ENCODE data around the gene GLYATL1.

GLYATL1 gene

DNA sequence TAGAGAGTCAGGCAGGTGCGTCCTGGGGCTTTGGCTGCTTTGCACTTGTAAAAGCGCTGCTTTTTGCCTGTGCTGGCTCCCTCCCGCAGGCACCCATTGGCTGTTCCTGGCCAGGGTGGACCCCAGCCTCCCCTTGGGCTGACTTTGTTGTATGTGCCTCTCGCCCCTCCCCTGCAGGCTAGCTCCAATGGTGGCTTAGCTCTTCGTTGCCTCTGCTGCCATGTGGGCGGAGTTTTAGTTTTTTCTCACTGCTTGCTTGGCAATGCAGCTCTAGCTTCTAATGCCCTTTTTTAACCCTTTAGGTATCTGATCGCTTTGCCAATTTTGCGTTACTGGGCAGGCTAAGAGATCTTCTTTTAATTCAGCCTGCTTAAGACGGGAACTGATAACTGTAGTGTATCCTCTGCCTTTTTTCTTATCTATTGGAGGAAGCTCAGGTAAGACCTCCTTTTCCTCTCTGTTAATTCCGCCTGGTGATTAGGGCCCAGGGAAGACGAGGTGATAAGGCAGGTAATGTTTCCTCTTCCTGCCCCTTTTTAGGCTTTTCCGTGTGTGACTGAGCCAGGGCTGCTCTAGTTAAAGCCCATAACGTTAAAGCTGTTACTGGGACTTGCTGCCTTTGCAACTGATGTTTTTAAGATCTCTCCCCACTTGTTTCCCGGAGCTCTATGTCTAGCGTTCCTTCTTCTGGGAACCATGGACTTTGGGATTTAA lies 11.7 kb upstream of the GLYATL1 start:
- DNase-seq = peak in 2 of 3 experiments; percentile 55 to 80

GRCh38 chr11:58928107-58928499 lies 11.2 kb upstream of the GLYATL1 start:
- no peak for DNase-seq

GRCh38 chr11:58928691-58929090 lies 10.6 kb upstream of the GLYATL1 start:
- DNase-seq = peak in 2 of 3 experiments; percentile 32 to 77

DNA sequence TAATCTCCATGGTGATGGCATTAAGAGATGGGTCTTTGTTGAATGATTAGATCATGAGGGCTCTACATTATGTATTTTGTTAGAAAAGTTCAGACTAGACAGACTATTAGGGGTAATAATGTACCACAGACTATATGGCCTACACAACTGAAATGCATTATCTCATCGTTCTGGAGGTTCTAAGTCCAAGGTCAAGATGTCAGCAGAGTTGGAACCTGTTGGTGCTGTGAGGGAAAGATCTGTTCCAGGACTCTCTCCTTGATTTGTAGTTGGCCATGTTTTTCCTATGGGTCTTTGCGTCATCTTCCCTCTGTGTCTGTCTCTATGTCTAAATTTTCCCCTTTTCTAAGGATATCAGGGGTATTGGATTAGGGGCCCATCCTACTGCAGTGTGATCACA lies 8.4 kb upstream of the GLYATL1 start:
- DNase-seq = no peak

DNA sequence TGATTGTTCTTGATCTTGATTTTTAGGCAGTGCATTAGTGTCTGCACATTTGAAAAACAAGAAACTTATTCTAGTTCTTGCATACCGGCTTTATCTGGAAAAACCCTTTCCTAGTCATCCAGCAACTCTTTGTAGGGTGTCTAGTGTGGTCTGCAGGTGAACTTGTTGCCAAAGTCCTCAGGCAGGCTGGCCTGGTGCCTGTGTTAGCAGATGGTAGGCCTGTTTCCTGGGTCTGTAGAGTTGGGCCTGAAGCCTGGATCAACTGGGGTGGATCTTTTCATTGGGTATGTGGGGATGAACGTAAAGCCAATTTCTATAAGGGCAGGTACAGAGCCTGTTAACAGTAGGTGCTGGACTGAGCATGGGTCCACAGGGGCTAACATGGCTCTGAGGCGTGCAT lies 5.6 kb upstream of the GLYATL1 start:
- DNase-seq = no peak

DNA sequence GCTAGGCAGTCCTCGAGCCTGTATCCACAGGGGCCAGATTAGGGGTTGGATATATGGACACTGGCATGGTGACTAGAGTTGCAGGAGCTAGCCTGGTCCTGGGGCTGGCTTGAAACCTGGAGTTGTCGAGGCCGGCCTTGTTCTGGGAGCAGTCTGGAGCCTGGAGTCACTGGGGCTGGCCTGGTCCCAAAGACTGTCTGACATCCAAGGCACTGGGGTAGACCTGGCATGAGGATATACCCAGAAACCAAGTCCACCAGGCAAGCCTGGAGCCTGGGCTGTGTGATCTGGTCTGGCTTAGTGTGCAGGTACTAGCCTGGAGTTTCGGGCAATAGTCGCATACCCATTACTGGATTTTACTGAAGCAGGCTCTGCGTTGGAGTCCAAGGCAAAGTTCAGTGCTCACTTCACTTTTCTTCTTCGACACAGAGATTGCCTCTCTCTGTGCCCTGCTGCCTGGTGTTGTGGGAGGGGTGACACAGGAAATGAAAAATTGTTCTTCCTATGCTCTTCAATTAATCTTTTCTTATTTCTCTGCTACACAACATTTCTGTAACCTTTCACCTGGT lies 4.3 kb upstream of the GLYATL1 start:
- no peak for DNase-seq

DNA sequence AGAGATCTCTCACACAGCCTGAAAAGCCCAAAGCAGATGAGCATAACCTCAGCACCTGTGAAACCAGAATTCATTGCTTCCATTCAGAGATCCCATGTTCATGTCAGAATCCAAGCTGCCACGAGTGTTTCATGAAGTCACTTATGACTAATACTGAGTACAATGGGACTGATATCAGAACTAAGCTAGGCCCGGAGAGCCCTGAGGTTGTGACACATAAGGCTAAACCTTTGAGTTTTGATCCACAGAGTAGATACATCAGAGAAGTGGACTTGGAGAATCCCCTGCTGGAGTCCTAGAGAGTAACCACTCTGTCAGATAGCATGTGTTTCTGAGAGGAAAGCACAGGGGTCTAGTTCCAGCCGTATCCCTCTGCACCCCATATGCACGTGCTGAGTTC lies 890 bp upstream of the GLYATL1 start:
- no peak for DNase-seq

- DNase-seq = no peak
Observed at GRCh38 chr11:58940028-58940427, 740 bp downstream of the GLYATL1 start.

- no peak for DNase-seq
Observed at GRCh38 chr11:58941838-58942237, 2.5 kb downstream of the GLYATL1 start.

DNA sequence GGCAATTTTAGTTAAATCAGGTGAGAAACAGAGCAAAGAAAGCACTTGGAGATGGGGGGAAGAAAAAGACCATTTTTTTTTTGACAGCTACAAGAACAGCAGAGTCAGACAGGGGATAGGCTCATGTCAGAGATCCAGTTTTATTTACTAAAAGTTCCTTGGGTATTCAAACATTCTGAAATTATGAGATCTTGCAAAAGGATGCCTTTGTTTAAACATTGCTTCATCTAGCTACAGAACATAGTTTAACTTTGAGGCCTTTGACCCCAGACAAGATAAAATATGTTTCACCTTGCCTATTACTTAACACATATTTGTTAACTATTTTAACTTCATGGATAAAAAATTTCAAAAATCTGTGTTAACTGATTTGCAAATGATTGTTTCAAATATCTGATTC lies 6.4 kb downstream of the GLYATL1 start:
- no peak for DNase-seq

- DNase-seq = no peak
Observed at GRCh38 chr11:58949184-58949583, 9.9 kb downstream of the GLYATL1 start.

GRCh38 chr11:58957922-58958321 lies 18.6 kb downstream of the GLYATL1 start:
- no peak for DNase-seq

DNA sequence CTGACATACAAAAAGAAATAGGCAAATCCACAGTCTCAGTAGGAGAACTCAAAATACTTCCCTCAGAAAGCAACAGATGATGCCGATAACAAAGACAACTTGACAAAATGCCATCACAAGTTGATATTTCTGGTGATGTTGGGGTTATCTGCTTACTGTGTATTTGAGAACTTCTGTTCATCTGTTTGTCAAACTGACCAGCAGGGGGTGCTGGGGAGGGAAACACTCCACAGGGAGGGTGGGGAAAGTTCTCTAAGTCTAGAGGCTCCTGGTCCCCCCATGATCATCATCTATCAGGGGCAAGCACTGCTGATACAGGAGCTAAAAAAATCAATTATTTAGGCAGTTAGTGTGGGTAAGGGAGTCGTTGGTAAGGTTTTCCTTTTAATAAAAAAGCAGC lies 19.2 kb downstream of the GLYATL1 start:
- peak in 1 of 3 experiments; percentile 28 for DNase-seq

GRCh38 chr11:58963551-58964104 lies 24.3 kb downstream of the GLYATL1 start:
- DNase-seq = no peak

GRCh38 chr11:58965246-58965985 lies 26.1 kb downstream of the GLYATL1 start:
- no peak for DNase-seq

GRCh38 chr11:58968251-58968711 lies 29.0 kb downstream of the GLYATL1 start:
- peak in 2 of 3 experiments; percentile 79 to 87 for DNase-seq

DNA sequence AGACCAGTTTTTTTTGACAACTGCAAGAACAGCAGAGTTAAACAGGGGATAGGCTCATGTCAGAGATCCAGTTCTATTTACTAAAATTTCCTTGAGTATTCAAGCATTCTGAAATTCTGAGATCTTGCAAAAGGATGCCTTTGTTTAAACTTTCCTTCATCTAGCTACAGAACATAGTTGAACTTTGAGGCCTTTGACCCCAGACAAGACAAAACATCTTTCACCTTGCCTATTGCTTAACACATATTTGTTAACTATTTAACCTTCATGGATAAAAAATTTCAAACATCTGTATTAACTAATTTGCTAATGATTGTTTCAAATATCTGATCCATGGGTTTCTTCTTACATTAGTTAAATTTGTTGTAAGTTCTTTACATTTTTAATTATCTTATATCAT lies 38.2 kb downstream of the GLYATL1 start:
- DNase-seq = no peak

- DNase-seq = no peak
Observed at GRCh38 chr11:58979222-58979621, 39.9 kb downstream of the GLYATL1 start.

- no peak for DNase-seq
Observed at GRCh38 chr11:58980159-58980843, 41.0 kb downstream of the GLYATL1 start.

DNA sequence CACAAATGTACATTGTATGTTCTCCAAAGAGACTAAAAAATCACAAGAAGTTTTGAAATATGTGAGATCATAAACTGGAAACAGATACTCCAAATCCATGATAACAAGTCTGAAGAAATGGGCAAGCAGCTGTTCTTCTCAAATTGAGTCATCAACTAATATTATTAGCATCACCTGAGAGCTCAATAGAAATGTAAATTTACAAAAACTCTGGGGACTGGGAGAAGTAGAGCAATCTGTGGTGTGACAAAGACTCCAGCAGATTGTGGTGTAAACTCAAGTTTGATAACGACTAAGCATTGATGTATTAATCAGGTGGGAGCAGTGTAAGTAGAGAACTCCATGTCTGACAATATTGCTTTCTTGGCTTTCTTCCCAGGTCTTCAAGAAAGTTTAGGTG lies 53.2 kb downstream of the GLYATL1 start:
- no peak for DNase-seq

DNA sequence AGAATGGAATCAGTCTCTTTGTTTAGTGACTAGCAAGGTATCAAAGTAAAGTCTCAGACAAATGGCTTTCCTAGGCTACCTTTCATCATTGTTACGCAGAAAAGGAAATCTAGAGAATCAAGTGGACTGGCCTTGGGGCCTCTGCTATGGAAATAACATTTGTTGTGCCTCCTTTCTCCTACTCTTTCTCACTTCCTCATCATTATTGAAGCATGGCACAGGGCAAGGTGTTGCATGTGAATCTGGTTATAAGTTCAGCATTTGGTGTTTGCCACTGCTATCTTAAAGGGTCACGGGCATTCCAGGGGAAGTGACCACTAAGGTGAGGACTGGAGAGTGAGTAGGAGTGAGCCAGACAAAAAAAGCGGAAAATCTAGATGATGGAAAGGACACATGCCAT lies 54.9 kb downstream of the GLYATL1 start:
- DNase-seq = no peak

GRCh38 chr11:58998480-58999290 lies 59.4 kb downstream of the GLYATL1 start:
- no peak for DNase-seq
